HG03280 (cell line): ENCODE results near the gene ZNF570.
A peak's percentile ranks its signal among the peaks of the same experiment; 100 is the strongest.

Source experiments
- ATAC-seq: cut with Tn5 transposase; IDR thresholded peaks from one replicate; pipeline ENCODE4 v1.9.1; 2021; ENCODE audit warnings: mild to moderate bottlenecking, moderate library complexity; ENCODE audit not compliant: unreplicated experiment

ZNF570 gene

GRCh38 chr19:37468961-37469777 is at the start of gene ZNF570:
Gene ZNF570, plus strand, starts transcription at chr19:37469356. Its CDS starts 999 bp downstream, at chr19:37470355.
- ATAC-seq: peak; percentile 58

- ATAC-seq: no peak
Measured at GRCh38 chr19:37452500-37453245, 16.5 kb upstream of the ZNF570 start.

- no peak for ATAC-seq
Measured at GRCh38 chr19:37466277-37466797, 2.8 kb upstream of the ZNF570 start.

- ATAC-seq: peak; percentile 67
Measured at GRCh38 chr19:37466798-37467607, 2.2 kb upstream of the ZNF570 start, which contains the start of gene ZNF569. Gene ZNF569, minus strand, starts transcription at chr19:37467444. Its CDS starts 22,523 bp downstream, at chr19:37444921.

- ATAC-seq: no peak
Measured at GRCh38 chr19:37467608-37468090, 1.5 kb upstream of the ZNF570 start.

- no peak for ATAC-seq
Measured at GRCh38 chr19:37470216-37470615, 1.1 kb downstream of the ZNF570 start.

- no peak for ATAC-seq
Measured at GRCh38 chr19:37472165-37472564, 3.0 kb downstream of the ZNF570 start.

GRCh38 chr19:37484406-37485168 is 15.4 kb downstream of the ZNF570 start:
- no peak for ATAC-seq

GRCh38 chr19:37492213-37492612 is 23.1 kb downstream of the ZNF570 start:
- ATAC-seq: no peak

GRCh38 chr19:37505958-37506386 is 36.8 kb downstream of the ZNF570 start:
- ATAC-seq: no peak

GRCh38 chr19:37506387-37507166 is 37.4 kb downstream of the ZNF570 start, which contains the start of gene ZNF793:
Gene ZNF793, plus strand, starts transcription at chr19:37506939. Its CDS starts 16,501 bp downstream, at chr19:37523440.
- ATAC-seq: no peak

GRCh38 chr19:37507167-37507464 is 38.0 kb downstream of the ZNF570 start:
- ATAC-seq: no peak

GRCh38 chr19:37511186-37511585 is 42.0 kb downstream of the ZNF570 start:
- ATAC-seq: no peak

GRCh38 chr19:37511821-37512220 is 42.7 kb downstream of the ZNF570 start:
- ATAC-seq: no peak

- ATAC-seq: no peak
Measured at GRCh38 chr19:37513397-37513796, 44.2 kb downstream of the ZNF570 start.

- no peak for ATAC-seq
Measured at GRCh38 chr19:37519890-37520289, 50.7 kb downstream of the ZNF570 start.

GRCh38 chr19:37537391-37537947 is 68.3 kb downstream of the ZNF570 start:
- no peak for ATAC-seq
